HG02588 (cell line): Measurements from ENCODE around the gene SYNE4.

Experiments
- ATAC-seq: cut with Tn5 transposase; IDR thresholded peaks from one replicate; pipeline ENCODE4 v1.9.1; 2021; ENCODE audit warnings: mild to moderate bottlenecking, moderate library complexity; ENCODE audit not compliant: unreplicated experiment

SYNE4 gene

DNA sequence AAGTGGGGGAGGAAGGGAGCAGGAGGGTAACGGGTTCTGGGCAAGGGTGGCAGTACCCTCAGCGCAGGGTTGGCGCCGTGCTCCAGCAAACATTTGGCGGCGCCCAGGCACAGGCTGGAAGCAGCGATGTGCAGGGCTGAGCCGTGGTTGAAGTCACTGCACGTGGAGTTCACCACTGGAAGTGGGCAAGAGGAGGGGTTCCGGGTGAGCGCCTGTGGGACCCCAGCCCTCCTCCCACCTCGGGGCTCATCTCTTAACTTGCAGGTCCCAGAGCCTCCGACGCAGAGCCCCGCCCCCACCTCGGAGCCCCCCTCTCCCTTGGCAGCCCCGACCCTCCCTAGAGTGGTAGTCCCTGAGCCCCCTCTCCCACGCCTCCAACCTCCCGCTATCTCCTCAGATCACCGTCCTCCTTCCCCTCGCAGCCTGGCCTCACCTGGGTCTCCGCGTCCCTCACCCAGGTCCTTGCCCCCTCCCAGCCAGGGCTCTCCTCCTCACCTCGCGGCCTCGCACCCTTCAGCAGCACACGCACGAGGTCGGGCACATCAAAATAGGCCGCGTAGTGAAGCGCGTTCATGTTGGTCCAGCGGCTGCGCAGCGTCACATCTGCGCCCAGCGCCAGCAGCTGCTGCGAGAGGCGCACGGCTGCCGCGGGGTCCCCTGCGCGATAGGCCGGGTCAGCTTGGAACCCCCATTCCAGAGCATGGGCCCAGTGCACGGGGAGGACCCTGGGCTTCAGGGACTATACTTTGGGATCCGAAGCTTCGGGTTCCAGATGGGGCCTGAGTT is 17.7 kb upstream of the SYNE4 start:
- no peak for ATAC-seq

DNA sequence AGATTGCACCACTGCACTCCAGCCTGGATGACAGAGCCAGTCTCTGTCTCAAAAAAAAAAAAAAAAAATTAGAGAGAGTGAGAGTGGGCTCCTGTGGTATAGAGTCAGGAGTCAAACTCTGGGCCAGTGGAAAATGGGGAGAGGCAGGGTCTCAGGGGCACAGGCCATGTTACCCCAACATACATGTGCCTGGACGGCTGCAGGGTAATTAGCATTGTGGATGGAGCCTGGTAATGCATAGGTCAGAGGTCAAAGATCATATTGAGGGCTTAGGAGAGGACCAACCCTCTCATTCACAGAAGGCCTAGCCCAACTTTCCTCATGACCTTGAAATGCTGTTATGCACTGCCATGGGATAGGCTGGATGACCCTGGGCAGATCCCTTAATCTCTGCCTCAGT is 16.9 kb upstream of the SYNE4 start:
- no peak for ATAC-seq

DNA sequence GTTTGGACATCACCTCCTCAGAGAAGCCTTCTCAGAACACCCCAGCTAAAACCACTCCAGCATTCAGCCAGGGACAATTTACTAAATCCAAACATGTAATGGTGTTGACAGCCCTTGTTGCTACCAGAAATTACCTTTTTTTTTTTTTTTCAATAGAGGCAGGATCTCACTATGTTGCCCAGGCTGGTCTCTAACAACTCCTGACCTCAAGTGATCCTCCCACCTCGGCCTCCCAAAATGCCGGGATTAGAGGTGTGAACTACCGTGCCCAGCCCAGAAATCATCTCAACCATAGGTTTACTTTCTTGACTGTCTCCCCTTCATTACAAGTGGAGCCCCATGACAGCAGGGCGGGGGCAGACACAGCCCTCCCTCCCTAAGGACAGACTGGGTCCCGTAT is 14.8 kb upstream of the SYNE4 start:
- ATAC-seq = no peak

DNA sequence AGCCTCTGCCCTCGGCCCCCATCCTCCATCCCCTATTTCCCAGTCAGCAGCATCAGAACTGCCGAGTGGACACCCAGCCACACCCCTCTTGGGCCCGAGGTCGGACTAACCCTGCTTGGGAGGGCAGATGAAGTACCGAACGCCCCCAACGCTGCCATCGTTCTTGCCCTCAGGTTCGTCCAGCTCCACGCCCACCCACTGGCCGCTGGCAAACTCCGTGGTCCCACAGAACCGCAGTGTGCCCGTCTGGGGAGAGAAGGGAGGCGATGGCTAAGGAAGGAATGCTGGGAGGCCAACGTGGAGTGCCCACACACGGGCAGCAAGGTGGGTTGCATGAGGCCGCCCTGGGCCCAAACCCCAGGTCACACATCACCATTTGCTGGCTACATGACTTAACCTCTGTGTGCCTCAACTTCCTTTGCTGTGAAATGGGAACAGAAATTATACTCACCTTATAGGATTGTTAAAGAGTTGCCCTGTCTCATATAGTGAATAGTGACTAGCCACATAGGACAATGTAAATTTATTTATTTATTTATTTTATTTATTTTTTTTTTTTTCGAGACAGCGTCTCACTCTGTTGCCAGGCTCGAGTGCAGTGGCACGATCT is 10.6 kb upstream of the SYNE4 start:
- no peak for ATAC-seq

DNA sequence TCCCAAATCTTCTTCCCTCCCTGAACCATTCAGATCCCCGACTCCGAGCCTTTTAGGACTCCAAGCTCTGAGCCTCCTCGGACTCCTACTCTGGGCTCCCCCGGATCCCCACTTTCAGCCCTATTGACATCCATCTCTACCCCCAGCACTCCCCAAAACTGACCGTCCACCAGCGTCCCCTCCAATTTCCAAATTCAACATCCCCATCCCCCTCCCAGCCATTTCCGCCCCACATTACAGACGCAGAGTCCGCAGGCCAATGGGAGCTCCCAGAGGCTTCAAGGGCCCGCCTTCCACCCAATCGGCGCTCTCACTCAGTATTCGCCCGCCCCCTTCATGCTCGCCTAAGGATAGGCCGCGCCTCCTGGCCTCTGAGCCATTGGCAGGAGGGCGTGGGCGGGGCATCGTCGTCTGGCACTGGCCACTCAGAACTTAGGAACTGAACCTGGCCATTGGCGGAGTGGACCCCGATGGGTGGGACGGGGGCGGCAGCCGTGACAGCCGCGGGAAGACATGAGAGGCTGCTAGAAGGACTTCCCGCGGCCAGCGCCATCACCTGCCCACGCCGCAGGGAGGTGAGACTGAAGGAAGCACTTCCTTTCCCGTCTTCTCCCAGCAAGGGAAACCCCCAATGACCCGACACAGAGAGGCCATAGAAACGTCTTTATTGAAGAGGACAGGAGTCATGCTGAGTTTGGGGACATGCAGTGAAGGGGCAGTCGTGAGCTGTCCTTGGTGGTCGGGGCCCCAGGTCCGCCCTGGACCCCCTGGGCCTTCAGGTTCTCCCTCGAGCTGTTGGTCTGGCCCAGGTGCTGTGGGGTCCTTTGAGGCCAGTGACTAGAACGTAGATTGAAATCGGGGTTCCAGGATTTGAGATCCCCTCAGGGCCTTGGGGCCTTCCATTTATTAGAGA is 5.7 kb upstream of the SYNE4 start, which contains the start of gene ALKBH6:
Gene ALKBH6 (minus strand): TSS at position 202 of the 913 bp plus-strand sequence. CDS start 816 bp downstream, outside the sequence.
- peak; percentile 93 for ATAC-seq

DNA sequence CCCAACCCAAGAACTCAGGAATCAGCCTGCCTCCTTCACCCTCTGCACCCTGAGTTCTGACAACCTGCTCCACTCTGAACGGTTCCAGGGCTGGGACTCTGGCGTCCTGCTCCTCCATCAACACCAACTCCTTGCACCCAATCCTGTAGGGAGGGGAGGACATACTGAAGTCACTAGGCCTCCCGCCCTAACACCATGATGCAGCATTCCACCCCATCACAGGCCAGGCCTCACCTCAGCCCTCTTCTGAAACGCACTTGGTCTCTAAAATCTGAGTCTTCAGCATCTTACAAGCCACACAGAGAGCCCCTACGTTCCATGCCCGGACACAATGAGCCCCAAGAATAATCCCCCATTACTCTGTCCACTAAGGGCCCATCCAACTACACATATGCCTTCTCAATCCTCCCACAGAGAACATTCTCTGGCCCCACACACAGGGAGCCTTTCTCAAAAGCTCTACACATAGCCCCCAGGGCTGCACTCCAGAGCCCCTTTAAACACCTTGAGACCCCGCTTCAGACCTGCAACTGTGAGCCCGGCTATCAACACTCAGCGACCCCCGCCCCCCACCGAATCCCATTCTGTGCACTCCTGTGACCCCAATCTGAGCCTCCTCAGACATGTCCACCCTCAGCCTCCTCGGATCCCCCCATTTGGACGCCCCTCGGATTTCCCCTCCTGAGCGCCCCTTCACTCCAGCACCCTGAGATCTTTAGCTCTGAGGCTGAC is 4.8 kb upstream of the SYNE4 start:
- ATAC-seq = no peak

DNA sequence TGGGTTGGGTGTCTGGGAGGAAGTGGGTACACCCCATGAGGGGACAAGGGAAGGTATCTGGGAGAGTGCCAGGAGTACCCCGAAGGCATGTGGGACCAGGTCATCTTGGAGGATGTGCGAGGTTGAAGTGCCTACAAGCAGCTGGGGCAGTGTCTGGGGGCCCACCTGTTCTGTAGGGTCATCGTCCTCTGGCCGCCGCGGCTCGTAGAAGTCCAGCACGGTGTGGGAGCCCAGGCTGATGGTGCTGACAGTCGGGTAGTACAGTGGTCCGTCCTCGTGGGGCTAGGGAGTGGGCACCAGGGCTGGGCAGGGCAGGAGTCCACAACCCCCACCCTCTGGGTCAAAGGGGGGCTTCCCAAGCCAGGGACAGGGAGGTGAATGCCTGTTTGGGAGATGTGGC is 1.8 kb upstream of the SYNE4 start:
- ATAC-seq = no peak

DNA sequence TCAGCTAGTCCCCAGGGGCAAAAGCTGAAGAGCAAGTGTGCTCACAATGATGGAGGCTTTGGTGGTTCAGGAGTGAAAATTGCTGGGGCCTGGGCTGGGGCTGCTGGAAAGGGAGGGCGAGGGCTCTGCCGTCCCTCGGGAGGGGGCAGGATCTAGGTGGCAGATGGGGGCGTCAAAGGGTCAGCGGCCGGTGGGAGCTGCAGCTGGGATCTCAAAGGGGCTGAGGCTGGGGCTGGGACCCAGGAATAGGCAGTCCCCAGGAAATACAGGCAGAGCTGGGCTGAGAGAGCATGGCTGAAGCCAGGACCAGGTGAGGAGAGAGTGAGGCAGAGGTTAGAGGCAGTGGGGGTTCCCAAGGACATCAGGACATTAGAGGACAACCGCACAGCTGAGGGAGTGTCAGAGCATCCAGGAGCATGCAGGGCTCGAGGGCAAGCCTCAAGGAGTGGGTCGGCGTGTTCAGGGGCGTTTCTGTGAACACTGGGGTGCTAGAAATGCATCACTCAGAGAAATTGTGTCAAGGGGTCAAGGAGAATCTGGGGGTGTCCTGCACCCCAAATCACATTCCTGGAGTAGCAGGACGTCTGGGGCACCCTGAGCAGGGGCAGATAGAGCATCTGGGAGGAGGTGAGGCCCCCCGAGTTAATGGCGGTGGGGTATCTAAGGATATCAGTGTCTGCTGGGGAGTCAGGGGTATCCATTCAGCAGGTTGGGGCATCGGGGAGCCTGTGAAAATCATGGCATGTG is 1.2 kb upstream of the SYNE4 start:
- ATAC-seq = no peak

DNA sequence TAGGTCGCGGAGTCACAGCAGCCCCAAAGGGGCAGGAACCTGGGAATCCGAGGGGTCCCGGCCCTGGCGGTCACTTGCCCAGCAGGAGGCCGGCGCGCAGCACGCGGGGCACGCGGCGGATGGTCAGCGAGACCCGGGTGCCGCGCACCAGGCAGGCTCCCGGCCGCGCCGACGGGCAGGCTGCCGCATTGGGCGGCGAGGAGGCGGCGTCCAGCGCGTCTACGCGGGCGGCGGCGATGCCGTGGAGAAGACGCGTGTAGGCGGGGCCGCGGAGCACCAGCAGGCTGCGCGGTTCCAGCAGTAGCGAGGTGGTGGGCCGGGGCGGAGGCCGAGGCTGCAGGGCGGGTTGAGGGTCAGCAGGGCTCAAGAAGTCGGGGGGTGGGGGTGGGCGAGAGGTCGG is 607 bp upstream of the SYNE4 start:
- ATAC-seq = no peak

DNA sequence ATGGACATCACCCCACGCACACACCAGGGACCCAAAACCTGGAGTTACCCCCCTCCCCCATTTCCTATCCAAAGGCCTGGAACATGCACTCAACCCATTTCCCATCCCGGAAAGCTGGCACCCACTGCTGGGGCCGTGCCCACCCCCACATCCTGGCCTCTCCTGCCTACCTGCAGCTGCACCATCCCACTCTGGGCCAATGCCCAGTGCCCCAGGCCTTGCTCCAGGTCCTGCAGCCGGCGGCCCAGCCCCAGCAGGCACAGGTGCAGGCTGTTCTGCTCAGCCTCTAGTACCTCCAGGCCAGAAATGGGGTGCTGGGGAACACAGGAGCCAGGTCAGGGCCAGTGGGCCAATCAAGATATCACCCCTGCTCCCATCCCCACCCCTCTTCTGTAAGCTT is 1.7 kb downstream of the SYNE4 start:
- ATAC-seq = no peak

DNA sequence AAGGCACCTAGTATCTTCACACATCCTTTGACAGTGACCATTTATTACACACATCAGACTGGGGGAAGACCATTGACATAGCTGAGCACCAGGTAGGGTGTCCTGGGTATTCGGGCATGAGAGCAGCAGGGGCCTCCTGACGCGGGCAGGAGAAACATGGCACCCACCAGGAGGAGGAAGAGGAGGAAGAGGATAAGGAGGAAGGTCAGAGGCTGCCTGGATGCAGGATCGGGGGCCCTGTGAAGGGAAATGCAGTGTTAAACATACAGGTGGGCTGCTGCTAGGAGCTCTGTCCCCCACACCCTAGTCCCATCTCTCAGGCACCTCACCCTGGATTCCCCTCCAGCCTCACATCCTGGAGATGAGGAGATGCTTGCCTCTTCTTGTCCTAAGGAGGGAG is 5.3 kb downstream of the SYNE4 start:
- ATAC-seq = no peak

DNA sequence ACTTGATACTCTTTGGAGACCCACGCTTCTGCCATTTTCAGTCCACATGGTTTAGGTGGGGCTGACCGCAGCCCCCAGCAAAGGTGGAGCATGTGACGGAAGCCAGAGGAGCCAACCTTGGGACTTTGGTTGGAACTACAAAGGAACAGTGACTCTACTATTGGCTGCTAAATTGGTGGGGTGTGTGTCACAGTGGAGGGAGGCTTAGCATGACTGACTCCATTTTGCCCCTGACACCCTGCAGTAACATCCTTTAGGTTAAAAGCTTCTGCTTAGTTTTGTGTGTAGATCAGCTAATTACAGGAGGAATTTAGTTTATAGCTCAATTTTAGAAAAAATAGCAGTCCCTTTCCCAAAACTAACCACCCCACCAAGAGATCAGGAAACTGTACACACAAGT is 7.0 kb downstream of the SYNE4 start:
- no peak for ATAC-seq

DNA sequence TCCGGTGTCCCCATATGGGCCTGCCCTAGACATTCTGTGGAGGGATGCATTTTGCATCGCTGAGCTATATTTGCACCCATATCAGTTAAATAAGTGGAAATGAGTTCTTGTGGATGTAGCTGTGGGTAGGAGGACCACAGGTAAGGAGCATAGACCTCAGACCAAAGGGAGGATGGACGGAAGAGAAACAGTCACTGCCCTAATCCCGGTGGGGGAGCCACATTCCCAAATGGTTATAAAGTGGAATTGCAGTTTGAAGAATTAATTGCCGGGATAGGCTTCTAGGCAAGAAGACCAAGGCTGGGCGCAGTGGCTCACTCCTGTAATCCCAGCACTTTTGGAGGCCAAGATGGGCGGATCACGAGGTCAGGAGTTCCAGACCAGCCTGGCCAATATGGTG is 11.8 kb downstream of the SYNE4 start:
- no peak for ATAC-seq

DNA sequence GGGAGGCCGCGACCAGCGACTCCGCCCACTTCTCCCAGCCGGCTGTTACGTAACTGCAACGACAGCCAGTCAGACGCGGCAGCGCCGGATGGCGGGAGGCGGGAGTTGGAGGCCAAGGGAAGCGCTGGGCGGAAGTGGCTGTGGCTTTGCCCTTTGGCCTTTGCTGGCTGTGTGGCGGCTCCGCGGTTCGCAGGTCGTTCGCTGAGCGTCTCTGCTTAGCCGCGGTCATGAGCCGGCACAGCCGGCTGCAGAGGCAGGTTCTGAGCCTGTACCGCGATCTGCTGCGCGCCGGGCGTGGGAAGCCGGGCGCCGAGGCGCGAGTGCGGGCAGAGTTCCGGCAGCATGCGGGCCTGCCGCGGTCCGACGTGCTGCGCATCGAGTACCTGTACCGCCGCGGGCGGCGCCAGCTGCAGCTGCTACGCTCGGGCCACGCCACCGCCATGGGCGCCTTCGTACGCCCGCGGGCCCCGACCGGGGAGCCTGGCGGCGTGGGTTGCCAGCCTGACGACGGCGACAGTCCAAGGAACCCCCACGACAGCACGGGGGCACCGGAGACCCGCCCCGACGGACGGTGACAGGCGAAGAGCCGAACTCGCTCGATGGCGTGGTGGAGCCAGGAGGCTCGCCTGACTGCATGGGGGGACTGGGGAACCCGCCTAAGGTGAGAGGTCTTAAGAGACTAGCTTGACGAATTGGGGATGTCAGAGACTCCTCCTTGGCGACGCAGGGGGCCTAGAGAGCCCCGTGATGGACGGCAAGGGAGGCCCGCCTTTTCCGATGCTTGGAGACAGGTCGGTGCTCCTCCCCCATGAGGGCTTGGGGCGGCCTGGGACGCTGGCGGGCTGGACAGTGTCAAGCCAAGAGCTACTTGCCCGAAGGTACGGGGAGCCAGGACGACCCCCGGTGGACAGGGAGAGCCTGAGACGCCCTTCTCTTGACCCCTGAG is 13.3 kb downstream of the SYNE4 start, which contains the start of gene SDHAF1:
Gene SDHAF1 (plus strand): TSS at position 141 of the 946 bp plus-strand sequence. CDS start 87 bp downstream, at position 228.
- peak; percentile 78 for ATAC-seq

DNA sequence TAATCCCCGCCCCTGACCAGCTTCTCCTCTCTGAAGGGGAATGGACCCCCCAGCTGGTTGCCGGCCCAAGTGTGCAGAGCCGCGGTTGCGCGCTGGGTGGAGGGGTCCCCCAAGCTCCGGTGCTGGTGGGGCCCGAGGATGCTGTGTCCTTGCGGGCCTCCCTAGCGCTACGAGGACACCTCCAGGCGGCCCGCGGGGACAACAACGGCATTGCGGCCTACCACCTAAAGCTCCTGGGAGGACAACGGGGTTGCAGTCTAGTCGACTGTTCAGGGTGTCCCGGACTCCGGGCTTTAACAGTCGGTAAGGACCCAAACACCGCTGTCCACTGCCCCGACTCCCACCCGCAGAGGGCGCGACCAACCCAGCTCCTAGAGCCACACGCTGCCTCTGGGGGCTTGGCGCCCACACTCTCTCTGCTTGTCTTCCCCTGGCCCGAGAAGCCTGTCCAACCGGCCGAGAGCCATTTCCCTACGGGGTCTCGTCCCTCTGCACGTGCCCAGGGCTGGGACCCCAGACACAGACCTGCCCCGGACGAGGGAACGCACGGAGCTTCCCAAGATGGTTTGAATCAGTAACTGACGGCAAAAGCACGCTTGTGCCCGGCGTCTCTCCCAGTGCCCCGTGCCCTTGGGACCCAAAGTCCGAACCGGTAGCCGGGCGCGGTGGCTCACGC is 14.6 kb downstream of the SYNE4 start:
- no peak for ATAC-seq

DNA sequence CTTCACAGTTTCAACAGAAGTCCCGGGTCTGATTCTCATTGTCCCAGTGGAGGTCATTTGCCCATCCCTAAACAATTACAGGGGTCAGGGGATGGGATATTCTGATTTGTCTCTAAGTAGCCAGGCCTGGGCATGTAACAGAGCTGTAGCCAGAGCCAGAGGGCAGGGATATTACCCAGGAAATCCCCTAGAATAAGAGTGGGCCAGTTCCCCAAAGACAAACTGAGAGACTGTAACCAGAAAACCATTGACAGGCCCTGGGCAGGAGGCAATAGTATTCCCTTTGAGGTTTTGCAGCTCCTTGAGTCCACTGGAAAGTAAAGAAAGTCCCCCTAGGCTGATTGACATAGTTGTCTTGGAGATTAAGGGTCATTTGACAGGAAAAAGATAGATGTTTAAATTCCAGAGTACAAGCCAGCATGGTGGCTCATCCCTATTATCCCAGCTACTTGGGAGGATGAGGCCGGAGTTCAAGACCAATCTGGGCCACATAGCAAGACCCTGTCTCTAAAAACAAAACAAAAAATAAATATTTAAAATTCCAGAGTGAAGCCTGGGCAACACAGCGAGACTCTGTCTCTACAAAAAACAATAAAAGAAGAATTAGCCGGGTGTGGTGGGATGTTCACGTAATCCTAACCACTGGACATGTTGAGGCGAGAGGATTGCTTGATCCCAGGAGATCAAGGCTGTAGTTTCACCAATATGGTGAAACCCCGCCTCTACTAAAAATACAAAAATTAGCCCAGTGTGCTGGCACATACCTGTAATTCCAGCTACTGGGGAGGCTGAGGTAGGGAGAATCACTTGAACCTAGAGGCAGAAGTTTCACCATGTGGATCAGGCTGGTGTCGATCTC is 15.5 kb downstream of the SYNE4 start:
- ATAC-seq = no peak

DNA sequence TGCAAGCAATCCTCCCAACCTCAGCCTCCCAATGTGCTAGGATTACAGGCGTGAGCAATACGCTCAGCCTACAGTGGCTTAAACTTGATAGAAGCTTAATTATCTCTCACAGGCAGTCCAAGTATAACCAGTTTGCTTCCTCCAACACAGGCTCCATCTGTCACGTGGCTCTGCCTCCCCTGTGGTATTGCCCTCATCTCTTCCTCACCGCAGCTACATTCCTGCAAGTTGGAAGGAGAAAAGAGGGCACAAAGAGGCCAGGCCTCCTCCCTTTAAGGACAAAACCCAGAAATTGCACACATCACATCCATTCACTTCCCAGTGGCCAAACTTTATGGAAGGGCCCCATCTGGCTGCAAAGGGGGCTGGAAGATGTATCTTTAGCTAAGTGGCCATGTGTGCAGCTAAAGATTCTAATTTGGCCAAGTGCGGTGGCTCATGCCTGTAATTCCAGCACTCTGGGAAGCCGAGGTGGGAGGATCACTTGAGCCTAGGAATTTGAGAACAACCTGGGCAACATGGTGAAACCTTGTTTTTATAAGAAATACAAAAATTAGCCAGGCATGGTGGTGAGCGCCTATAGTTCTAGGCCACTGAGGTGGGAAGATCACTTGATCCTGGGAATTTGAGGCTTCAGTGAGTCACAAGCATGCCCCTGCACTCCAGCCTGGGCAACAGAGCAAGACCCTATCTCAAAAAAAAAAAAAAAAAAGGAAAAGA is 16.7 kb downstream of the SYNE4 start:
- no peak for ATAC-seq
